NCI-H774 (cell line): ENCODE results near the gene COA5.

Experiments
- DNase-seq: peaks from one replicate; lab custom pipeline; 2025; lab: John Stamatoyannopoulos, UW

Gene COA5, protein sequence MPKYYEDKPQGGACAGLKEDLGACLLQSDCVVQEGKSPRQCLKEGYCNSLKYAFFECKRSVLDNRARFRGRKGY

GRCh38 chr2:98608116-98608961 is at the start of gene COA5, which contains the start of gene UNC50:
Gene COA5, minus strand, starts transcription at chr2:98608512. Its CDS starts 107 bp downstream, at chr2:98608405.
Gene UNC50, plus strand, starts transcription at chr2:98608589. Its CDS starts 1,171 bp downstream, at chr2:98609760.
- peak; percentile 88 for DNase-seq

DNA sequence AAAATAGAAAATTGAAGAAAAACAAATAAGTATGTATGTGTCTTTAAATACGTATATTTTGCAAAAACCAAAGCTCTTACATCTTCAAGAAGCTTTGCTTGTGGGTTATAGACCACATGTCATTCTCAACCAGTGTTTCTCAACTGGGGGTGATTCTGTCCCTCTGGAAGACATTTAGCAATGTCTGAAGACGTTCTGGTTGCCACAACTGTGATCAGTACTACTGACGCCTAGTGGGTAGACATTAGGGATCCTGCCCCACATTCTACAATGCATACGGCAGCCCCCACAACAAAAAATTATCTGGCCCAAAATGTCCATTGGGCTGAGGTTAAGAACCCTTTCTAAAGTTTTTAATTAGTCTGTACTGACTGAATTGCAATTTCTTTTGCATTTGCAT is 48.5 kb upstream of the COA5 start:
- no peak for DNase-seq

- no peak for DNase-seq
These were observed 46.6 kb upstream of the COA5 start for GRCh38 chr2:98654699-98655495.

GRCh38 chr2:98650998-98651397 is 42.7 kb upstream of the COA5 start:
- no peak for DNase-seq

DNA sequence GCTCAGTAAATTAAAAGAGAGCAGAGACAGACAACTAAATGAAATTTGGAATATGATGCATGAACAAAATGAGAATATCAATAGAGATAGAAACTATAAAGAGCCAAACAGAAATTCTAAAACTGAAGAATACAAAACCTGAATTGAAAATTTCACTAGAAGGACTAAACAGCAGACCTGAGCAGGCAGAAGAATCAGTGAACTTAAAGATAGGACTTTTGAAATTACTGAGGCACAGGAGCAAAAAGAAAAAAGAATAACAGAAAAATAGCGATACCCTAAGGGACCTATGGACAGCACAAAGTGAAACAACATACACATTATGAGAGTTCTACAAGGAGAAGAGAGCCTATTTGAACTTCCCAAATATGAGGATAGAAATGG is 41.7 kb upstream of the COA5 start:
- no peak for DNase-seq

DNA sequence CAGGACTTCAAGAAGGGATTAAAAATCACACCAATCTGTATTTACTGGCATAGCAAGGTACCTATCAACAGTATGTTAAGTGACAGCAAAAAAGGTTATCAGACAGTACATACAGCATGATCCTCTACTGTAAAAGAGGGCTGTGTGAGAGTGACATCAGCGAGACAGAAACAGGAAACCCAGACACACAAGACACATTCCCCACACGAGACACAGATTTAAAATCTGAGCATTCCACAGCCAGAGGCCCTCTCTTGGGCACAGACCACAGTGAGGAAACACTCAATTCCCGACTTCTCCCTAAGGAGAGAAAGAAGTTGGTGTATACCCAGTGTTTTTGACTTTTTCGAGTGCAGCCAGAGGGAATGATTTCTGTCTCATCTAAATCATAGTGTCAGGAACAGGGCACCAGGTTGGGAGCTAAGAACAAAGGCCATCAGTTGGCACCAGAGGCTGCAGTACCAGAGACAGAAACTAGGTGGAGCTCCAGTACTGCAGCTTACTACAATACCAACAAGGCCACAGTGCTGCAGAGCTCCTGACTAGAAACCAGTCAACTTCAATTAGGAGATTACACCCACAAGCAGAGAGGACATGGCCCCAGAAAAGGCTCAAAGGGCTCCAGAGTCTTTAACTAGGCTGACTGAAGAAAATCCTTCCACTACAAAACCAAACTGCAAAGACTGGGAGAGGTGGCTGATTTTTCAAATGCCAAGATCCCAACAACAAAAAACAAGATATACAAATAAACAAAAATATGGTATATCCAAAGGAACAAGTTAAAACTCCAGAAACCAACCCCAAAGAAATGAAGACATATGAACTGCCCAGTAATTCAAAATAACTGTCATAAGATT is 41.1 kb upstream of the COA5 start:
- peak; percentile 72 for DNase-seq

- no peak for DNase-seq
These were observed 40.1 kb upstream of the COA5 start for GRCh38 chr2:98648451-98648850.

- no peak for DNase-seq
These were observed 39.3 kb upstream of the COA5 start for GRCh38 chr2:98647636-98648035.

GRCh38 chr2:98643496-98644100 is 35.3 kb upstream of the COA5 start:
- no peak for DNase-seq

- DNase-seq, result no peak
These were observed 29.3 kb upstream of the COA5 start for GRCh38 chr2:98637401-98638147.

DNA sequence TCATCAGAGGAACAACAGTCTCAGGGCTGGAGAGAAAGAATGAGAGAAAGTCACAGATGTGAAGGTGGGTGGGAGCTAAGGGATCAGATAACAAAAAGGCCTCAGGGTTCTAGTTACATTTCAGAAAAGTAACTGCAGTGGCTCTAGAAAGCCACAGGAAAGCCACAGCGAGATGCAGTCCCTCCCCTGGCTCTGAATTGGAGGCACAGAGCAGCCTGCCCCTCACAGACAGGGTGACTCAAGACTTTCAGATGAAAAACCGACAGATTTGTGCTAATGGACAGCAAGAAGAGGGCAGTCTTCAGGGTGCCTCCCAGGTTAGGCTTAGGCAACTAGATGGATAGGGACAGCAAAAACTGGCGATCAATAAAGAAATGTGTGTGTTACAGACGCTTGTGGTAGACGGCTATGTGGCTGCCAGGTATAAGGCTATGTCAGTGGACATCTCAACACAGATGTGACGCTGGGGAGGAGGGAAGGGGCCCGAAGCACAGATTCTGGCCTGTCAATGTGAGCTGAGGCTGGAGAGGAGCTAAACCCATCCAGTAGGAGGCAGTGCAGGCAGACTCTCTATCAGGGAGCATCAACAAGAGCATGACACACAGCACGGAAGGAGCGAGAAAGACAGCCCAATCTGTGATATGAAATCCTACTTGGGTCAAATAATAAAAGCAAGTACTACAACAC is 26.2 kb upstream of the COA5 start:
- DNase-seq, result no peak

DNA sequence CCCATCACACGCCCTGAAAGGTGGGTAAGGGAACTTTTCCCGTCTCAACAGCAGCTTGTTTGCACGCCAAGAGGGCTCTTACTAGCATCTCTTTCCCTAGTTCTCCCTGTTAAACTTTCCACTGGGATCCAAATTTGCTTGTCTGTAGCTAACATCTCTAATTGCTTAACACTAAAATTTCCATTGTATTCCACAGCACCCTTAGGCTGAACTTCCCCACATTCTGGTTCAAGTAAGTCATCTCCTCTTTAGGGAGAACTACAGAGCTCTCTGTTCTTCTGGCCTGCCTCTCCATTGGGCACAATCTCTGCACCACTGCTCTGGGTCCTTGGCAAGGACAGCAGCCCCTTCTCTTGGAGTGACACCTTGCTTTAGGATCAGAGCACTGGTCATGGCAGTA is 24.0 kb upstream of the COA5 start:
- no peak for DNase-seq

DNA sequence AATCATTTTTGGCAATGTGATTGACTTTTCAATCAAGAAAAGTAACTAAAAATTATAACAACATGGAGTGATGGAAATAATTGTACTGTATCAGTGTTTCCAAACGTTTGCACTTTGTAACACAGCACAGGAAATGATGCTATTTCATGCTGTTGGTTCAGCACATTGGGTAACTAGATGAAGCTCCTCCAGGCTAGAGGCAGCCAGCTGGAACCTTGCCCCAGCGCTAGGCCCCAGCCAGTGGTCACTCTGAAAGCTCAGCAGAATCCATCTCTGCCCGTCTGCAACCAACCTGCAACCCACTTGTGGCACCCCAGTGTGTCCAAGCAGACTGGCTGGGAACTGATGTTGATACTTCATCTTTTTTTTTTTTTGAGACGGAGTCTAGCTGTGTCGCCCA is 15.3 kb upstream of the COA5 start:
- no peak for DNase-seq

- DNase-seq, result no peak
These were observed 8.8 kb upstream of the COA5 start for GRCh38 chr2:98617149-98617548.

DNA sequence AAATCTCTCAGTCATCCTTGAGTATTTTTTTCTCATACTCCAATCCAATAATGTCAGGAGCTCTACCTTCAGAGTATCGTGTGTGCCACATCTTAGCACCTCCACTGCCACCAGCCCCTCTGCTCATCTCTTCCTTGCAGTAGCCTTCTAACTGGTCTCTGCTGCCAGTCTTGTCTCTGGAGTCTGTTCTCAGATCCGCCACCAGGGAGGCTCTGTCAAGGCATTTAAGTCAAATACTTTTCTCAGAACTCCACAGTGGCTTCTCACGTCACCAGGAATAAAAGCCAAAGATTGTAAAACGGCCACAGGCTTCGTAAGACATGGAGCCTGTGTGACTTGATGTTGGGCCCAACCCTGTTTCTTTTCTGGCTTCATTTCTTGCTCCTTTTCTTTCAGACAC is 7.2 kb upstream of the COA5 start:
- DNase-seq, result no peak

- DNase-seq, result no peak
These were observed 5.9 kb upstream of the COA5 start for GRCh38 chr2:98614024-98614739.

GRCh38 chr2:98608962-98609604 is 771 bp upstream of the COA5 start:
- no peak for DNase-seq

GRCh38 chr2:98607741-98608115 is 584 bp downstream of the COA5 start:
- DNase-seq, result no peak

DNA sequence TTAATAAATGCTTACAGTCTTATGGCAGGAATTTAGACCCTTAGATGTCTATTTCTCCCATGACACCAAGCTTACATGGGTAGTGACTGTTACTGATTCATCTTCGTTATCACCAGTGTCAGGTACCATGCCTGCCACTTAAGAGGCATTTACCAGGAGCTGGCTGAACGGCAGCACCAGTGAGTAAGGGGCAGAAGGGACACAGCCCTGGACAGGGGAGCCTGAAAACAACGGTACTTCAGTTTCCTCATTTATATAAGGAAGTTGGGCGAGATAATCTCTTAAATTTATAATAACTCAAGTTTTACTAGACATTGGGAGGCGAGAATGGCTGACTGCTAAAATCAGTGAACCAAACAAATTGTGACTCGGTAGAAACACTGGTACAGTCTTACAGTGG is 1.2 kb downstream of the COA5 start:
- DNase-seq, result no peak
